ENCODE measurements around the gene NCKAP5.

NCKAP5 gene

DNA sequence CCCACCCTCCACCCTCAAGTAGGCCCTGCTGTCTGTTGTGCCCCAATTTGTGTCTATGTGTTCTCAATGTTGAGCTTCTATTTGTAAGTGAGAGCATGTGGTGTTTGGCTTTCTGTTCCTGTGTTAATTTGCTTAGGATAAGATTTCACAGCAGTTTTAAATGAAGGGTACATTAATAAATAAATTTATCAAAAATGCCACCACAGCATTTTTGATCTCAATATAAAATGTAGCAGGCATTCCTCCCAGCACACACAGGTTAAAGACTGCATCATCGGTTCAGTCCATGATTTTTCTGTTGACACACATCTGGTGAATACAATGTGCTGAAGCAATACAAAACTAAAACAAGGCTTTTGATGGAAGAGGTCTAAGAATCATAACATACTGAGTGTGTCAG lies 486.2 kb downstream of the NCKAP5 start:
- H3K9me3 ChIP-seq (ENCODE audit: severe bottlenecking): no peaks in the 10 kb centered on the region
- H3K27ac ChIP-seq: no peak overlapping the region
- TF ChIP-seq, protein P1, sequence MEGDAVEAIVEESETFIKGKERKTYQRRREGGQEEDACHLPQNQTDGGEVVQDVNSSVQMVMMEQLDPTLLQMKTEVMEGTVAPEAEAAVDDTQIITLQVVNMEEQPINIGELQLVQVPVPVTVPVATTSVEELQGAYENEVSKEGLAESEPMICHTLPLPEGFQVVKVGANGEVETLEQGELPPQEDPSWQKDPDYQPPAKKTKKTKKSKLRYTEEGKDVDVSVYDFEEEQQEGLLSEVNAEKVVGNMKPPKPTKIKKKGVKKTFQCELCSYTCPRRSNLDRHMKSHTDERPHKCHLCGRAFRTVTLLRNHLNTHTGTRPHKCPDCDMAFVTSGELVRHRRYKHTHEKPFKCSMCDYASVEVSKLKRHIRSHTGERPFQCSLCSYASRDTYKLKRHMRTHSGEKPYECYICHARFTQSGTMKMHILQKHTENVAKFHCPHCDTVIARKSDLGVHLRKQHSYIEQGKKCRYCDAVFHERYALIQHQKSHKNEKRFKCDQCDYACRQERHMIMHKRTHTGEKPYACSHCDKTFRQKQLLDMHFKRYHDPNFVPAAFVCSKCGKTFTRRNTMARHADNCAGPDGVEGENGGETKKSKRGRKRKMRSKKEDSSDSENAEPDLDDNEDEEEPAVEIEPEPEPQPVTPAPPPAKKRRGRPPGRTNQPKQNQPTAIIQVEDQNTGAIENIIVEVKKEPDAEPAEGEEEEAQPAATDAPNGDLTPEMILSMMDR (IDR thresholded peaks at IDR 0.05; ENCODE audit: low read depth, low read length): no peak
- H3K27me3 ChIP-seq (ENCODE audit: insufficient read depth, low read depth, severe bottlenecking): no peaks in the 10 kb centered on the region
- H3K4me3 ChIP-seq (ENCODE audit: low read depth, low read length): no peak overlapping the region
- DNase-seq: no peak
- H3K36me3 ChIP-seq: peaks cover 4% of the 10 kb centered on the region; the same call in 1 of the 2 replicates

DNA sequence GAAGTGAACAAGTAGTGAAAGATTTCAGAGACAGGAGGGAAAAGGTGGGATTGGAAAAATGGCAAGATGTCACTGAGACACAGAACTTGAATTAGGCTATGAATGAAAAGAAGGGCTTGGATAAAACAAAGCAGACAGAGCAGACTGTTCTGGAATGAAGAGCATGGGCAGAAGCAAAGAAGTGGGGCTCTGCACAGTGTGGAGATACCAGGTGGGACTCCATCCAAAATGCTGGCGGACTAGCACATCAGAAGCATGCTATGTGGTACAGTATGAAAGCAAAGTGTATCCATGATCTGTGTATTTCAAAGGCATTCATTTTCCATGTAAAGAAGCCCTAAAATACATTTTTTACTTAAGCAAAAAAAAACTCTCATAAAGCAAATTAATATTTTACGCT lies 487.4 kb downstream of the NCKAP5 start:
- no peaks in the 10 kb centered on the region for H3K27me3 ChIP-seq (ENCODE audit: insufficient read depth, low read depth, severe bottlenecking)
- no peak for DNase-seq
- H3K9me3 ChIP-seq (ENCODE audit: severe bottlenecking): no peaks in the 10 kb centered on the region
- TF ChIP-seq, protein P1 (IDR thresholded peaks at IDR 0.05; ENCODE audit: low read depth, low read length): no peak
- no peak overlapping the region for H3K27ac ChIP-seq
- no peak overlapping the region for H3K4me3 ChIP-seq (ENCODE audit: low read depth, low read length)
- H3K36me3 ChIP-seq: peaks cover 4% of the 10 kb centered on the region; the same call in 1 of the 2 replicates

DNA sequence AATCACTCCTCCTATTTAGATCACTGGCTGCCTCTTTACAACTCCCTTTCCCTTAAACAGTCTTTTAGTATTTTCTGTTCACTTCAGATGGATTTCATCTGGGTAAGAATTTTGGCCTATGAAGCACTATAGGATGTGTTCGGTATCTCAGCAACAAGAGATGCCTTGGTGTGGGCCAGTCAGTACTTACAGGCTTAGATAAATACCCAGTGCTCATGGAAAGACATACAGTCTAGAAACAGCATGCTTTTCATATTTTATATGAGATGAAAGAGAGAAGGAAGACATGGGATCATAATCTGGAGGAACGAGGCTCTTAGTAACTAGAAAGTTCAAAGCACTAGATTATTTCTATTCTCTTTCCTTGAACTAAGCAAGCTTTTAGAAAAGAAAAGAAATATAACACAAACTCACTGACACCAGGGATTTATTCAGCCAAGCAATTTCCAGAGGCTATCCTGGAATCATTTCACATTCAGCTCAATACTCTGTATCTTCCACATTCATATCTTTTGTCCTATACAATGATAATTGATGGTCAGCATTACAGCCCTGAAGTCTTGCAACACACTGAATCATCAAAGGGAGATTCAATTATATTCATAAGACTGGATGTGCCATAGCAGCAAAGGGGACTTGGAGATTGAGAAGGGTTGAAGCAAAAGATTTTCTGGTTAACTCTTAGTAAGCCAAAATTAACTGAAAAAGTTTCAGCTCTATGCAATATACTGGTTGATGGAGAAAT lies 489.4 kb downstream of the NCKAP5 start:
- no peak for DNase-seq
- H3K9me3 ChIP-seq (ENCODE audit: severe bottlenecking): no peaks in the 10 kb centered on the region

DNA sequence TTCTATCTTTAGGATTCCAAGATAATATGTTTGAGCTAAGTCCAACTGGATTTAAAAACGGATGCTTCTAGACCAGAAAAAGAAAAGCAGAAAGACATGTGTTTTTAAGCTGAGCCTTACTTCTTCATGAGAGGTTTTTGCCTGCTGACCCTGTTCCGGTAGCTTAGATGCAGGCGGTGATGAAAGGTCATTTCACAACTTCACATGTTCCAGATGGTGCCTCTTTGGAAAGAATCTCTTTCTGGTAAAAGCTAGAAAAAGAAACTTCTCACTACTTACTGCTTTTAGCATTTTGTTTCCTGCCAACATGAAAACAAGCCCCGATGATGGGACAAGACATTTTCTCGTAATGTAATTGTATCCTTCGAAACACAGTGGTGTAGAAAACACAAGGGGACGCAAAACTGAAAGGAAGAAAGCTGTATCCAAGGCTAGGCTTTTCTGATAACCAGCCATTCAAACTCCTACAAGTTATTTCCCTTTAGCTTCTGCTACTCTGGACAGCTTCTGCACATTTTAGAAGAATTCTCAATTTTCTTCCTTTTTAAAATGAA lies 490.9 kb downstream of the NCKAP5 start:
- no peaks in the 10 kb centered on the region for H3K9me3 ChIP-seq (ENCODE audit: severe bottlenecking)
- TF ChIP-seq, protein P1 (IDR thresholded peaks at IDR 0.05; ENCODE audit: low read depth, low read length): no peak
- H3K36me3 ChIP-seq: no peaks in the 10 kb centered on the region; the same call in 1 of the 2 replicates
- H3K4me3 ChIP-seq (ENCODE audit: low read depth, low read length): no peak overlapping the region
- no peaks in the 10 kb centered on the region for H3K27me3 ChIP-seq (ENCODE audit: insufficient read depth, low read depth, severe bottlenecking)
- H3K27ac ChIP-seq: no peak overlapping the region
- DNase-seq: no peak

More for the DNA sequence above, 489.4 kb downstream of the NCKAP5 start:
- H3K36me3 ChIP-seq: peaks cover 3% of the 10 kb centered on the region; the same call in 1 of the 2 replicates
- no peak overlapping the region for H3K27ac ChIP-seq
- no peak overlapping the region for H3K4me3 ChIP-seq (ENCODE audit: low read depth, low read length)
- TF ChIP-seq, protein P1 (IDR thresholded peaks at IDR 0.05; ENCODE audit: low read depth, low read length): no peak
- H3K27me3 ChIP-seq (ENCODE audit: insufficient read depth, low read depth, severe bottlenecking): no peaks in the 10 kb centered on the region

DNA sequence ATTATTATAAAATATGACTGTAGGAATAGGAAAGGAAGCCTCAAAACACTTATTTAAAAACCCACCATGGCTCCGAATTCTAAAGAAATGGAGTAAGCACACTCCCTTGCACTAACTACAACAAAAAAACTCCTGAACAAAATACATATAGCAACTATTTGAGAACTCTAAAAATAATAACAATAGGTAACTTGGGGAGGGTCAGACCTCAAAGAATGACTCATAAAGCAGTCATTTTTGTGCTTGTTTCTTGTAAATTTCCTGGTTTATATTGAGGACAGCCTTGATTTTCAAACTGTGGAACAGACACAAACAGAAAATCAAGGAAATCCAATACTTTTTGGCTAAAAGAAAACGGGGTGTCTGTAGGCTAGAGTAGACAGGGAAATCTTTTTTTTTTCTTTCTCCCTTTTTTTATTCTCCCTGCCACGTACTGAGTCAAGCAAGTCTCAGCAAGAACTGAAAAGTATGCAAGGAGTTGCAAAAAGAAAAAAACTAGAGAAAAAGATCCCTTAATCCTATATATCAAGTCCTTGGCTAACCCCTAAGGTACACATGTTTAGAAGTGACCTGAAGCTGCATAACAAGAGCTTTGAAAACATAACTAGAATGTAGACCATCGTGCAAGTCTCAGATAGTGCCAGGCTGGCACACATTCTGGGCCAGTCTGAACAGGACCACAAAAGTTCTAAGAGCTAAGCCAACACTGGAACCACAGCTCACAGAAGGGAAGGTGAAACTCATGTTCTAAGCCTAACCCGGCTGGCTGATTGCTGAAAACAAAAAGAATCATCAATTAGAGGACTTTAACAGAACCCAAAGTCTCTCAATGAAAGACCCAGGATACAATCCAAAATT lies 495.2 kb downstream of the NCKAP5 start:
- Histone ChIP-seq H3K9me3 (ENCODE audit: severe bottlenecking) (no peaks in the 10 kb centered on the region), H3K27ac (no peak overlapping the region), H3K27me3 (ENCODE audit: insufficient read depth, low read depth, severe bottlenecking) (no peaks in the 10 kb centered on the region), H3K36me3 (no peaks in the 10 kb centered on the region; the same call in 1 of the 2 replicates), H3K4me3 (ENCODE audit: low read depth, low read length) (no peak overlapping the region)
- TF ChIP-seq, protein P1 (IDR thresholded peaks at IDR 0.05; ENCODE audit: low read depth, low read length): no peak
- no peak for DNase-seq

All from WERI-Rb-1 (cell line).